Measurements from ENCODE around the gene ABCB10.

GRCh38 chr1:229561141-229561540 is 2.6 kb upstream of the ABCB10 start:
- no peak for TF ChIP-seq EZH2 (IDR thresholded peaks at IDR 0.05; ENCODE audit: low read depth, unreplicated experiment)
- no peak for TF ChIP-seq CTCF (conservative IDR thresholded peaks at IDR 0.05; ENCODE audit: low read depth in 2 of 2)
- no peak for TF ChIP-seq REST (IDR thresholded peaks at IDR 0.05; ENCODE audit: unreplicated experiment)
- no peak for TF ChIP-seq POLR2AphosphoS5 (IDR thresholded peaks at IDR 0.05; ENCODE audit: low read depth)
- no peak for TF ChIP-seq STAT1 (IDR thresholded peaks at IDR 0.05; ENCODE audit: unreplicated experiment)

Data from GM23338 (cell line).